Stimulated activated CD8-positive, alpha-beta memory T cell treated with anti-CD3 and anti-CD28 coated beads, Interleukin-2, amount 100 ng/mL, for 1 hour (primary cell): ENCODE results near the gene GAL3ST3.
A peak's percentile ranks its signal among the peaks of the same experiment; 100 is the strongest.
"Not testable (repeated sequence)": the region's sequence is repeated elsewhere in the genome, so short reads cannot be mapped to it uniquely, and the experiment has no call there.

Experiments
- DNase-seq, 2 donors: peaks; one replicate each; pipeline ENCODE4 v3.0.0-alpha.2; 2020; ENCODE audit warnings: low read depth in 2 of 2

GAL3ST3 gene

GRCh38 chr11:66044757-66045156 is 4.2 kb downstream of the GAL3ST3 start:
- no peak for DNase-seq

- DNase-seq = no peak
Observed at GRCh38 chr11:66042996-66043906, 5.7 kb downstream of the GAL3ST3 start.

- no peak for DNase-seq
Observed at GRCh38 chr11:66042227-66042995, 6.5 kb downstream of the GAL3ST3 start.

- no peak for DNase-seq
Observed at GRCh38 chr11:66039765-66040164, 9.2 kb downstream of the GAL3ST3 start.

- no peak for DNase-seq
Observed at GRCh38 chr11:66037327-66037726, 11.6 kb downstream of the GAL3ST3 start.

- DNase-seq = no peak
Observed at GRCh38 chr11:66036334-66036710, 12.6 kb downstream of the GAL3ST3 start.

GRCh38 chr11:66035653-66036333 is 13.2 kb downstream of the GAL3ST3 start:
- DNase-seq = no peak

GRCh38 chr11:66032957-66033735 is 15.8 kb downstream of the GAL3ST3 start:
- no peak for DNase-seq

GRCh38 chr11:66026017-66026529 is 22.9 kb downstream of the GAL3ST3 start, which contains the start of gene CATSPER1:
CATSPER1 (minus strand) TSS chr11:66026479; CDS start chr11:66026379, 100 bp downstream.
- no peak for DNase-seq

GRCh38 chr11:66023186-66023440 is 25.8 kb downstream of the GAL3ST3 start:
- DNase-seq = not testable (repeated sequence)

- peak; percentile 65 to 67 for DNase-seq
Observed at GRCh38 chr11:66022401-66023185, 26.4 kb downstream of the GAL3ST3 start.

- peak in 1 of 2 donors; percentile 8 for DNase-seq
Observed at GRCh38 chr11:66020618-66021357, 28.2 kb downstream of the GAL3ST3 start.

GRCh38 chr11:66020212-66020611 is 28.7 kb downstream of the GAL3ST3 start:
- DNase-seq = no peak

GRCh38 chr11:66017321-66017720 is 31.6 kb downstream of the GAL3ST3 start:
- no peak for DNase-seq

GRCh38 chr11:66016793-66017177 is 32.2 kb downstream of the GAL3ST3 start:
- DNase-seq = no peak

GRCh38 chr11:66015936-66016792 is 32.8 kb downstream of the GAL3ST3 start:
- DNase-seq = no peak

GRCh38 chr11:66015454-66015881 is 33.5 kb downstream of the GAL3ST3 start:
- no peak for DNase-seq

GRCh38 chr11:66014804-66015453 is 34.0 kb downstream of the GAL3ST3 start:
- no peak for DNase-seq
